M059J (cell line): ENCODE measurements around the gene CDK11B. TPM values are rescaled to one million over a fixed set of nuclear protein-coding genes. Genes with fewer than 3 reads are reported as not detected.
"Not testable (repeated sequence)": the region's sequence is repeated elsewhere in the genome, so short reads cannot be mapped to it uniquely, and the experiment has no call there.

Experiments used
- DNase-seq: peaks from one replicate; pipeline ENCODE4 v3.0.0-alpha.2; 2012; ENCODE audit warnings: low read depth
- total RNA-seq: library from RNA; depleted of rRNA; stranded (reverse); fragments of >200 nt; shearing (Covaris generic); gene quantifications from 2 replicates; pipeline ENCODE4 v1.2.3, GENCODE V29; 2014

CDK11B gene
- total RNA-seq, 1 experiment from 2014 or later, result 13.2 TPM

- DNase-seq, result no peak
Observed at GRCh38 chr1:1683104-1683905, 24.5 kb upstream of the CDK11B start.

- no peak for DNase-seq
Observed at GRCh38 chr1:1680912-1681273, 22.1 kb upstream of the CDK11B start.

GRCh38 chr1:1680031-1680911 is 21.5 kb upstream of the CDK11B start:
- no peak for DNase-seq

GRCh38 chr1:1678581-1679380 is 20.0 kb upstream of the CDK11B start:
- DNase-seq, result no peak

GRCh38 chr1:1677718-1678580 is 19.1 kb upstream of the CDK11B start:
- no peak for DNase-seq

- not testable (repeated sequence) for DNase-seq
Observed at GRCh38 chr1:1676087-1676486, 17.3 kb upstream of the CDK11B start.

- DNase-seq, result not testable (repeated sequence)
Observed at GRCh38 chr1:1675218-1675617, 16.4 kb upstream of the CDK11B start.

- not testable (repeated sequence) for DNase-seq
Observed at GRCh38 chr1:1674806-1675205, 16.0 kb upstream of the CDK11B start.

- DNase-seq, result no peak
Observed at GRCh38 chr1:1672181-1672965, 13.6 kb upstream of the CDK11B start.

GRCh38 chr1:1671365-1672119 is 12.7 kb upstream of the CDK11B start:
- DNase-seq, result no peak

- no peak for DNase-seq
Observed at GRCh38 chr1:1670866-1671265, 12.1 kb upstream of the CDK11B start.

GRCh38 chr1:1669468-1670440 is 10.9 kb upstream of the CDK11B start:
- DNase-seq, result no peak

GRCh38 chr1:1666526-1666925 is 7.7 kb upstream of the CDK11B start:
- DNase-seq, result no peak

- DNase-seq, result no peak
Observed at GRCh38 chr1:1665815-1666251, 7.0 kb upstream of the CDK11B start.

GRCh38 chr1:1664941-1665814 is 6.4 kb upstream of the CDK11B start:
- no peak for DNase-seq

- DNase-seq, result not testable (repeated sequence)
Observed at GRCh38 chr1:1664318-1664717, 5.5 kb upstream of the CDK11B start.
